Skeletal muscle tissue (tissue), 4 donors: ENCODE measurements around the gene TMEM248. TPM values are rescaled to one million over a fixed set of nuclear protein-coding genes. Genes with fewer than 3 reads are reported as not detected.

Experiments
- H3K27ac ChIP-seq: one replicate; pipeline ENCODE4 v1.7.0; 2013; ENCODE audit warnings: mild to moderate bottlenecking, low read depth, low read length, inconsistent platforms
- H3K27me3 ChIP-seq, 3 donors: one replicate each; pipeline ENCODE4 v1.7.0; 2013; ENCODE audit warnings: low read length in 3 of 3; ENCODE audit not compliant: control insufficient read depth in 3 of 3, insufficient read depth in 3 of 3
- H3K36me3 ChIP-seq, 3 donors: one replicate each; pipeline ENCODE4 v1.7.0; 2013; ENCODE audit warnings: low read length in 3 of 3; ENCODE audit not compliant: control insufficient read depth in 3 of 3, insufficient read depth in 3 of 3
- H3K4me1 ChIP-seq, 3 donors: one replicate each; pipeline ENCODE4 v1.7.0; 2013; ENCODE audit warnings: low read length in 3 of 3, mild to moderate bottlenecking in 3 of 3; ENCODE audit not compliant: control insufficient read depth in 3 of 3, insufficient read depth in 3 of 3
- H3K4me3 ChIP-seq, 3 donors: one replicate each; pipeline ENCODE4 v1.7.0; 2013; ENCODE audit warnings: low read length in 3 of 3
- H3K9ac ChIP-seq, 3 donors: one replicate each; pipeline ENCODE4 v1.7.0; 2013; ENCODE audit warnings: low read length in 3 of 3, mild to moderate bottlenecking in 3 of 3, moderate library complexity in 2 of 3, low read depth in 1 of 3
- H3K9me3 ChIP-seq, 3 donors: one replicate each; pipeline ENCODE4 v1.7.0; 2013; ENCODE audit warnings: low read length in 3 of 3; ENCODE audit not compliant: control insufficient read depth in 3 of 3
- total RNA-seq: library from RNA; depleted of rRNA; stranded (reverse); fragments of >200 nt; gene quantifications from one replicate; pipeline ENCODE4 v1.2.3, GENCODE V29; 2014
- donor health status: Osteomylitis.

TMEM248 gene
- total RNA-seq, 1 donor from 2014 or later = 39.7 TPM

DNA sequence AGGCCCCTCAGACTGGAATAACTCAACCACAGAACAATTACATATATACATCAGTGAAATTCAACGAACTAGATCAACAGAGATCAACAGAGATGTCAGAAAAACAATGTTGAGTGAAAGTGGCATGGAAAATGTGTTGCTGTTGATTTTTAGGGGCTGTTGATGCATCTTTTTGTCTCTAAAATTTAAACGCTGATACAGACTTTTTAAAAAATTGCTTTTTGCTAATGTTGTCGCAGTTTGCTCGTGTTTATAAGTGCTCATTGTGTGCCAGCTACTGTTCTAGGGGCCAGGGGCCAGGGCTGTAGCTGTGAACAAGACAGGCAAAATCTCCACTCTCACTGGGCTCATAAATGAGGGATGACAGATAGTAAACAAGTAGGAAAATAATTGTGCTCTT lies 18.3 kb downstream of the TMEM248 start:
- H3K36me3 ChIP-seq = peaks cover 2 to 10% (median 8%) of the 10 kb centered on the region in 3 donors
- H3K27me3 ChIP-seq = no peaks in the 10 kb centered on the region
- H3K4me3 ChIP-seq = no peak overlapping the region
- peaks cover 0 to 3% (median 0%) of the 10 kb centered on the region in 3 donors for H3K4me1 ChIP-seq
- H3K9ac ChIP-seq = no peak overlapping the region
- no peaks in the 10 kb centered on the region for H3K9me3 ChIP-seq
- H3K27ac ChIP-seq = no peak overlapping the region

GRCh38 chr7:66946545-66946944 lies 25.5 kb downstream of the TMEM248 start:
- Histone ChIP-seq H3K9ac (no peak overlapping the region), H3K36me3 (peaks cover 40 to 55% (median 46%) of the 10 kb centered on the region in 3 donors)

GRCh38 chr7:66948480-66949109 lies 27.6 kb downstream of the TMEM248 start:
- H3K4me3 ChIP-seq = no peak overlapping the region
- peaks cover 49 to 64% (median 52%) of the 10 kb centered on the region in 3 donors for H3K36me3 ChIP-seq
- H3K4me1 ChIP-seq = no peaks in the 10 kb centered on the region
- no peaks in the 10 kb centered on the region for H3K9me3 ChIP-seq
- no peak overlapping the region for H3K27ac ChIP-seq
- no peaks in the 10 kb centered on the region for H3K27me3 ChIP-seq
- no peak overlapping the region for H3K9ac ChIP-seq

More at GRCh38 chr7:66946545-66946944, 25.5 kb downstream of the TMEM248 start:
- Histone ChIP-seq H3K9me3 (no peaks in the 10 kb centered on the region), H3K27ac (no peak overlapping the region), H3K4me1 (peaks cover 0 to 3% (median 0%) of the 10 kb centered on the region in 3 donors), H3K27me3 (no peaks in the 10 kb centered on the region), H3K4me3 (no peak overlapping the region)

DNA sequence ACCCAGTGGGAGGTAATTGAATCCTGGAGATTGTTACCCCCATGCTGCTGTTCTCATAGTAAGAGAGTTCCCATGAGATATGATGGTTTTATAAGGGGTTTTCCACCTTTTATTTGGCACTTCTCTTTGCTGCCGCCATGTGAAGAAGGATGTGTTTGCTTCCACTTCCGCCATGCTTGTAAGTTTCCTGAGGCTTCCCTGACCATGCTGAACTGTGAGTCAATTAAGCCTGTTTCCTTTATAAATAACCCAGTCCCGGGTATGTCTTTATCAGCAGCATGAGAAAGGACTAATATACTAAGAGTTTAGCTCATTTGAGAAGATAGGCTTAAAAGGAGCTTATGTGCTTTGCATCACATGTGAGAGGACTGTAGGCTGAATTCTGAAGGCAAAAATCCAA lies 29.3 kb downstream of the TMEM248 start:
- no peaks in the 10 kb centered on the region for H3K9me3 ChIP-seq
- H3K9ac ChIP-seq = no peak overlapping the region
- peaks cover 48 to 65% (median 53%) of the 10 kb centered on the region in 3 donors for H3K36me3 ChIP-seq
- H3K27me3 ChIP-seq = no peaks in the 10 kb centered on the region
- H3K4me1 ChIP-seq = no peaks in the 10 kb centered on the region
- no peak overlapping the region for H3K4me3 ChIP-seq
- H3K27ac ChIP-seq = no peak overlapping the region

GRCh38 chr7:66950763-66951162 lies 29.7 kb downstream of the TMEM248 start:
- Histone ChIP-seq H3K9ac (no peak overlapping the region), H3K27me3 (no peaks in the 10 kb centered on the region), H3K36me3 (peaks cover 49 to 67% (median 55%) of the 10 kb centered on the region in 3 donors), H3K4me3 (no peak overlapping the region), H3K4me1 (no peaks in the 10 kb centered on the region), H3K9me3 (no peaks in the 10 kb centered on the region), H3K27ac (no peak overlapping the region)

DNA sequence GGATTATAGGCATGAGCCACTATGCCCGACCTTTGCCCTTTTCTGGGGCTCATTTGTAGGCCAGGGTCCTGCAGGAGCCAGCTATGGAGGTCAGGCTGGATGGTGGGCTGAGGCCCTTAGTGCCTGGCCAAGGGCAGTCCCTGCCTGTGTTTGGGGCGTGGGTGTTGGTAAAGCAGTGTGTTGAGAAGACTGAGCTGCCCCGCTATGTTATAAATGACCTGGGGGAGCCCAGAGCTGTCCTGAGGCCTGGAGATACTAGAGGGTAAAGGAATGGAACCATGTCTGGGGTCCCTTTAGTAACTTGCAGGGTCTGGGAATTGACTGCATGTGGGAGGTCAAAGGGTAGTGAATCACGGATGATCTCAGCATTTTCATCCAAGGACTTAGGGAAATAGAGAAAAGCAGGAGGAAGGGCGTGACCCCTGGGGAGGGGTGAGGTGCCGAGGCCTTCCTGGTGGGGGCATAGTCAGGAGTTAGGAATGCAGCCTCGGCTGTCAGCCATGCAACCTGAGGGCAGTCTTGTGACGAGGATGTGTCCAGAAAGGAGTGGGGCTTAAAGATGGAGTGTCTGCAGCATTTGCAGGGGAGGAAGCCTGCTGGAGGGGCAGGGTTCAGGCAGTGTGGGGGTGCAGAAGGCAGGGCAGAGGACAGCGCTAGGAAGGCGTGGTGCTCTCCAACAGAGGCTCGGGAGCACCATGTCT lies 31.5 kb downstream of the TMEM248 start:
- Histone ChIP-seq H3K36me3 (peaks cover 47 to 68% (median 63%) of the 10 kb centered on the region in 3 donors), H3K27ac (no peak overlapping the region), H3K4me3 (no peak overlapping the region), H3K4me1 (no peaks in the 10 kb centered on the region), H3K27me3 (no peaks in the 10 kb centered on the region), H3K9me3 (no peaks in the 10 kb centered on the region), H3K9ac (no peak overlapping the region)

DNA sequence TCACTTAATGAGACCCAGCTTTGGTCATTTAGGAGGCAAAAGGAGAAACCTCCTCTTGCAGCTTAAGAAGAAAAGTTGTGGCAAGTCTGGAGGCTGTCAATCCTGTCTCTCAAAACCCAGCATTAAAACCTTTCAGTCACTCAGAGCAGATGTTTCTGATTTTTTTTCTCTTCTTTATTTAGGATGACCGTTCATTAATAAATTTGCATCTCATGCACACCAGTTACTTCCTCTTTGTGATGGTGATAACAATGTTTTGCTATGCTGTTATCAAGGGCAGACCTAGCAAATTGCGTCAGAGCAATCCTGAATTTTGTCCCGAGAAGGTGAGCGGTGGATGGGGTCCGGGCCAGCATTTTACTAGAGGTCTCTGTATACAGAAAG lies 32.0 kb downstream of the TMEM248 start:
- no peaks in the 10 kb centered on the region for H3K9me3 ChIP-seq
- H3K4me1 ChIP-seq = no peaks in the 10 kb centered on the region
- H3K27me3 ChIP-seq = no peaks in the 10 kb centered on the region
- H3K27ac ChIP-seq = no peak overlapping the region
- no peak overlapping the region for H3K9ac ChIP-seq
- no peak overlapping the region for H3K4me3 ChIP-seq
- peaks cover 52 to 67% (median 66%) of the 10 kb centered on the region in 3 donors for H3K36me3 ChIP-seq

DNA sequence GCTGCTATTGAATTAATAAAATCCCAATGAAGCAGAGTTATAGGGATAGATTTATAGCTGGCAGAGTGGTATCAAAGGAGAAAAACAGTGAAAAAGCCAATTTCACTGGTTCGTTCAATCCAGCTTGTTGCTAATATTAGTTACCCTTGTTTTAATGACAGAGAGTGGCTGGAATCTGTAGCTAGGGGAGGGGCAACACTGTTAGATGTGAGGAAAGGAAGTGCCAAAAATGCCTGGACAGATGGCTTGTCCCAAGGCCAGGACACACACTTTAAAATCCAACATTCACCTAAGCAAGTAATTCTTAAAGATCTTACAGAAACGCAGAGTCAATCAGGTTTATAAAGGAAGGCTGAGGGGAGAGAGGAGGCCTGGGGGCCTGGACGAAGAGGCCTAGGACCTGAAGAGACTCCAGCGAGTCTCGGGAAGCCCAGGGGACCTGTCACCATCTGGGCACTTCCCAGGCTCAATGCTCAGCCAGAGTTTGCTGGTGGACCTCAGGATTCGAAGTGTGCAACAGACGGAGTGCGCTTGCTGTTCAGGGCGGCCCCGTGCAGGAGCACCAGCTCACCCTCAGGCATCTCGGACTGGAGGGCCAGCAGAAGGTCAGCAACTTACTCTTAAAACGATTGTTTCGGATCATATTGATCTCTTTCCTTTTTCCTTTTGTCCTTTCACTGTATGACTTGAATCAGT lies 36.7 kb downstream of the TMEM248 start:
- Histone ChIP-seq H3K9me3 (no peaks in the 10 kb centered on the region), H3K27me3 (no peaks in the 10 kb centered on the region), H3K4me1 (no peaks in the 10 kb centered on the region), H3K4me3 (no peak overlapping the region), H3K27ac (no peak overlapping the region), H3K9ac (no peak overlapping the region), H3K36me3 (peaks cover 30 to 48% (median 47%) of the 10 kb centered on the region in 3 donors)

DNA sequence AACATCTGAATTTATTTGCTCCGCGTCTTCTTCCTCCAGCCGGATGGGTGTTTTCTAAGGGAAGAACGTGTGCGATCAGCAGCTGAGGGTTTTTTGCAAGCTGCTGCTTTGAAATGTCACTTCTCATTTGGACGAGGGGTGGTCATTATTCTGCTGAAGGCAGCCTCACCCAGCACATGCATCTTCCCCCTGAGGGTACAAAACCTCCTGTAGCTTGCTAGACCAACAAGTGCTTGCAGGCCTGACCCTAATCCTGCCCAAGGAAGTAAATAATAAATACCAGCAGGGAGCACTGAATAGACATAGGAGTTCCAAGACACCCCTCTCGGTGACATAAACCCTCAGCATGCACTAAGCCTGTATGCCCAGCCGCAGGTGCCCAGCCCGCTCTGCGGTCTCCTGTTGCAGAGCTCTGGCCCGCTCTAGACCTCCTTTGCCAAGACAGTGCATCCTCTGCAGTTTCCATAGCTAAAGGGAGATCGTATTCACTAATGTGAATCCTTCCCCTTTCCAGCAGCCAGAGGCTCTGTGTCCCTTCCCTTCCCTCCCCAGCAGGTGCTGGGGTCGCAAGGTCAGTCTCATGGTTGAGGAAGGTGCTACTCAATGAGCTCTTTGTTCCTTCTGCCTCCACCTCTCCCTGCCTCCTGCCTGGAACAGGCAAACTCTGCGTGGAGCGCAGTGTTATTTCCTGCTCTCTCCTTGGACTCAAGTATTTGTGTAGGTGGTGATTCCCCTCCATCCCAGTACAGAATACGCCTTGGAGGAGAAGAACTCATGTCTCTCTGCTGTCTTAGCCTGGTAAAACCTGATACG lies 37.7 kb downstream of the TMEM248 start:
- Histone ChIP-seq H3K27me3 (no peaks in the 10 kb centered on the region), H3K4me1 (no peaks in the 10 kb centered on the region), H3K27ac (no peak overlapping the region), H3K36me3 (peaks cover 28 to 41% (median 41%) of the 10 kb centered on the region in 3 donors), H3K9ac (no peak overlapping the region), H3K9me3 (no peaks in the 10 kb centered on the region), H3K4me3 (no peak overlapping the region)
